GOT3 (cell line): ENCODE data around the gene TOP3B.

Experiments
- DNase-seq: peaks from one replicate; lab custom pipeline; 2025; ENCODE audit warnings: mixed read lengths; lab: John Stamatoyannopoulos, UW

Gene TOP3B

GRCh38 chr22:22010358-22010757 is 27.8 kb upstream of the TOP3B start:
- no peak for DNase-seq

DNA sequence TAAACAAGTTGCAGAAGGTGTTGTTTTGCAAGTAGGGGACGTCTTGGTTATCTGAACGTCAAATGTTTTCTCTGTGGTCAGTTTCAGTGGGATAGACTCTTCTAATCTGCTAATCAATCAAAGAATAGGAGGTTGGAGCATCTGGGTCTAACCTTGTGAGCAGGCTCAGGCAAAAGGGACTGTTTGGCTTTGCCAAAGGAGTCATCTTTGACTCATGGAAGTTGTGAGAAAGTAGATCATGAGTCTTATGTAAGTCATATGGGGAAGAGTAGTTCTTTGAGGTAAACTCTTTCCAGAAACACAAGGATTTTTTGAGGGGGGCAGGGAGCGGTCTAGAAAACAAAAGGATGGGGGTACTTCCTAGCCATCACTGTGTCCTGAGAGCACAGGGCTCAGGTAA is 27.1 kb upstream of the TOP3B start:
- no peak for DNase-seq

- no peak for DNase-seq
These were observed 24.0 kb upstream of the TOP3B start for GRCh38 chr22:22006596-22006990.

DNA sequence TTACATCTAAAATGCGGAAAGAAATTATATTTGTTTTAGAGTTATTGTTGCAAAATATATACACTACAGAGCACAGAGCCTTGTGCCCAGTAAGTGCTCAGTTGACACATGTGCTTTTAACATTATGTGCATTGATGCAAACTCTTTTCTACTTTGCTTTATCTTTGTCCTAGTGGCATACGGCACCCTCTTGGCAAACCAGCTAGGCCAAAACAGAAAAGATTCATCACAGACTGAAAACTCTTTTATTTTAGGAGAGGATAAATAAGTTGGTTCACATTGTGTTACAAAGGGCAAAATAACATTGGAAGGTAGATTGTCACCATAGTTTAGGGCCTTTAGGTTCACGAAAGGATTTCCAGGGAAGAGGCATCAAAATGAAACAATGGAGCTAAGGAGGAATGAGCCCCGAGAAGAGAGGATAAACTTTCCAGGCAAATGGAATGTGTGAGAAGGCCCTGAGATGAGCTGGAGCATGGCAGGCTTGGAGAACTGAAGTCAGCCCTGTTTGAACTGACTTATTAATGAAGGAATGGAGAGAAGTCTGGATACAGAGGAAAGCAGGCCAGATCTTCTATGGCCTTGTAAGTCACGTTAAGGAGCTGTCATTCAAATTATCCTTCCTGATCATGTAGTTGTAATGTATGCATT is 23.5 kb upstream of the TOP3B start:
- no peak for DNase-seq

DNA sequence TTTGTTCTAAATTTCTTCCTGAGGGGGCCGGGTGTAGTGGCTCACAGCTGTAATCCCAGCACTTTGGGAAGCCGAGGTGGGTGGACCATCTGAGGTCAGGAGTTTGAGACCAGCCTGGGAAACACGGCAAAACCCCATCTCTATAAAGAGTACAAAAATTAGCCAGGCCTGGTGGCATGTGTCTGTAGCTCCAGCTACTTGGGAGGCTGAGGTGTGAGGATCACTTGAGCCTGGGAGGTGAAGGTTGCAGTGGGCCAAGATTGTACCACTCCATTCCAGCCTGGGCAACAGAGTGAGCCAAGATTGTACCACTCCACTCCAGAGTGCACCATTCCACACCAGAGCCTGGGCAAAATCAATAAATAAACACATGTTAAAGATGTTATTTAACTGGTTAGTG is 20.6 kb upstream of the TOP3B start:
- DNase-seq = no peak

DNA sequence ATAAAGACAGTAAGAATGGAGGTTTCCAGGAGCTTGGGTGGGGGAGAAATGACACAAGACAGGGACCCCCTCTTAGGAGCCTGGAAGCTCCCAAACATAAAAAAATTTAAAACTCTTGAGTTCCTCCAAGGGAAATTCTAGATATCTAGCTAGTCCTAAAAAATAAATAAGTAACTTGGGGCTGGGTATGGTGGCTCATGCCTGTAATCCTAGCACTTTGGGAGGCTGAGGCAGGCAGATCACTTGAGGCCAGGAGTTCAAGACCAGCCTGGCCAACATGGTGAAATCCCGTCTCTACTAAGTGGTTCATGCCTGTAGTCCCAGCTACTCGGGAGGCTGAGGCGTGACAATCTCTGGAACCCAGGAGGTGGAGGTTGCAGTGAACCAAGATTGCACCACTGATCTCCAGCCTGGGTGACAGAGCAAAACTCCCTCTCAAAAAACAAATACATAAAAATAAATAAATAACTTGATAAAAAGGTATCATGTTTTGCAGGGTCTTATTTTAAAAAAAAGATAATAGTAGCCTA is 20.0 kb upstream of the TOP3B start:
- no peak for DNase-seq

- DNase-seq = no peak
These were observed 19.3 kb upstream of the TOP3B start for GRCh38 chr22:22001664-22002525.

DNA sequence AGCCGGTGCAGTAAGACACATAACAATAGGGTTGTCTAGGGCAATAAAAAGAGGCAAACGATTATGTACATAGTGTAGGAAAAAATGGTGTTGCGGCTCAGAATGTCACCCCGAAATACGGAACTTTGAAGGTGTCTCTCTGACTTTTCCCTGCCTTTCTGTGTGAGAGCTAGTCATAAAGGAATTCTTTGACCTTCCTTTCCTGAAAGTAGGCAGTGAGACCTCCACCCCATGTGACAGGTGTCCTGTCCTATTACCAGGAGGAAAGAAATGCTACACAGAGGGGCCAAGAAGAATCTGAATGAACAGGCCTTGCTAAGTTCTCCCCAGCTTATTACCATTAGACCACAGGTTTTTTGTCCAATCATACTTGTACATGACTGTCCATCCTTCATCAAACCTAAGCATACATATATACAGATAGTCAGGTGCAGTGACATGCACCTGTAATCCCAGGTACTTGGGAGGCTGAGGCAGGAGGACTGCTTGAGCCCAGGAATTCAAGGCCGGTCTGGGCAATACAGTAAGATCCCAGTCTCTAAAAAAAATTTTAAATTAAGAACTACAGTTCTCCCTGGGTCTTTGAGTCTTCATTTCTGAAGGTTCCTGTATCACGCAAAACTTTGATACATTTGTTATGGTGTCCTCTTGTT is 16.1 kb upstream of the TOP3B start:
- DNase-seq = no peak

GRCh38 chr22:21996175-21996720 is 13.7 kb upstream of the TOP3B start:
- no peak for DNase-seq

- DNase-seq = no peak
These were observed 13.1 kb upstream of the TOP3B start for GRCh38 chr22:21995660-21996059.

DNA sequence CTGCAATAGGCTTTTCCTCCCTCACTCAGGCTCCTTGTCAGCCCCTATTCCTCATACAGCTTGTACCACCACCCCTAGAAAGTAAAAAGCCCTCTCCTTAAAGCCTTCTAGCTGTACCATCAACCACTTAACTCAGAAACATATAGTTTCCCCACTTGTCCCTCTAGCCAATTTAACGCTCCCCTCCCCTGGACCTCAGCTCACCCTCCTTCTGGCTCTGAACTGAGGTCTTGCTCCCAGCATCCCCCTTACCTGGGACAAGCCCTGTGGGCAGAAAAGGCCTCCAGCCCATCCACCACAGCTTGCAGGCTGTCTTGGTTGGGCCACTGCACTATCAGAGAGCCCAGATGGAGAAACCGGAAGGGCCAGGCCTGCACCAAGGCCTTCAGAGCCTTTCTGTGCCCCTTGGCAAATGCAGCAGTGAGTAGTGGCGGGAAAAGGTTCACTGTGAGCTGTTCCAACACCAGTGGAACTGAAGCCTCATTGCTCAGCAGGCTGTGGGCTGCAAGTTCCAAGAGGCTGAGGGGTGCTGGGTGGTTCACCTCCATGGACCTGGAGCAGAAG is 12.4 kb upstream of the TOP3B start:
- no peak for DNase-seq

- DNase-seq = no peak
These were observed 10.1 kb upstream of the TOP3B start for GRCh38 chr22:21992593-21993237.

DNA sequence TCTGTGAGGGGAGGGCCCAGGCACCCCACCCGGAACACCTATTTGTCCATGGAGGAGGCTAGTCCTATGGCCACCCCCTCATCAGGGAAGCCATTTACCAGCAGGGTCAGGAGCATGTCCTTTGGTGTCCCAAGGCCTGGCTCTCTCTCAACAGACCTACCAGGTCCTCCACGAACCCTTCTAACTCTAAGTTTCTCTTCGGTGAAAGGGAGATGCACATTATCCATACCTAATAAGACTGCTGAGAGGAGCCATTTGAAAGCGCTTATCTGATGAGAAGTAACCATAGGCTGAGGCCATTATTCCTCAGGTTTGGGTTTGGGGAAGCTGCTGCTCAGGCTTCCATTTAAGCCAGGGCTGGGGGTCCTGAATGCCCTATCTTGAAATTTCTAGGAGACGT is 9.2 kb upstream of the TOP3B start:
- no peak for DNase-seq

DNA sequence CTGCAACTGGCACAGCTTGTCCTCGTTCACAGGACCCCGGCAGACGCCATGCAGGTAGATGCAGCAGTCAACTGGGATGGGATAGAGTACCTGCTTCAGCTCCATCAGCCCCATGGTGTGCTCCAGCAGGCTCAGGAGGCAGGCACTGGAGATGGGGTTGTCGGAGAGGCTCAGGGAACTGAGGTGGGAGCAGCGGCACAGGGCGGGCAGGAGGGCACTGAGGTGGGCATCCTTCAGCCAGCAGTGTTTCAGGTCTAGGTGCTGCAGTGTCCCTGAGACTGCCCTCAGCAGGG is 8.7 kb upstream of the TOP3B start:
- no peak for DNase-seq

DNA sequence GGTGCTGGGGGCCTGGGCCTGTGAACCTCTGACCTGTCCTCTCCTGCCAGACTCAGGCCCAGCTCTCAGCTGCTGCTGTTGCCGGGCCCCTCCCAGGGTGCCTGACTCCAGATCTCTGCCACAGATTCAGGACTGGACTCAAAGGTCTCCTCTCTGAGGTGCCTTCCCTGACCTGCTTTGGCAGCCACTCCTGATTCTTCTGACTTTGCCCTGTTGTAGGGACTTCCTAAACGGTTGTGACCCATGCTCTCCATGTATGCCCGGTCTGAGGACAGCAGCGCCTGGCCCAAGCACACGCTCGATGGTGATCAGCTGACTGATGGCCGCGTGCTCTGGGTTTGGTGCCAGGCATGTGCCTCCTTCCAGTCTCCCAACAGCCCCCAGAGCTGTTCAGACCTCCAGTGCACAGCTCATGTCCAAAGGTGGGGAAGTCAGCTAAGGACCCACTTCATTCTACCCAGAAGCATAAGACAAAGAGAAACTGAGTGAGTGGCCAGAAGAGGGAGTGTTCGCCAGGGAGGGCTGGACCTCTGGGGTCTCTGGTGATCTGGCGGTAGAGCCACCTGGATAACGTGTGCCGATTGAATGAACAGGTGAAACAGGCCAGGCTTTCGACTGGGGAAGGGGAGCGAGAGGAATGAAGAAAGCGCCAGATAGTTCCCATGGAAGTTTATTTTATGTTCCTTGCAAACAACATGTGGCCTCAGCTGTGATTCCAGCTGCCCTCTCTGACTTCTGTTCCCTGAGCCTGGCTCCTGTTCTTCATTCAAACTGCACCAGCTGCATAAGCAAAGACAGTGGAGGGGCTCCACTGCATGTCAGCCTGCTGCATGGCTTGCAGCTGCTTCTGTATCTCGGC is 8.1 kb upstream of the TOP3B start:
- no peak for DNase-seq

DNA sequence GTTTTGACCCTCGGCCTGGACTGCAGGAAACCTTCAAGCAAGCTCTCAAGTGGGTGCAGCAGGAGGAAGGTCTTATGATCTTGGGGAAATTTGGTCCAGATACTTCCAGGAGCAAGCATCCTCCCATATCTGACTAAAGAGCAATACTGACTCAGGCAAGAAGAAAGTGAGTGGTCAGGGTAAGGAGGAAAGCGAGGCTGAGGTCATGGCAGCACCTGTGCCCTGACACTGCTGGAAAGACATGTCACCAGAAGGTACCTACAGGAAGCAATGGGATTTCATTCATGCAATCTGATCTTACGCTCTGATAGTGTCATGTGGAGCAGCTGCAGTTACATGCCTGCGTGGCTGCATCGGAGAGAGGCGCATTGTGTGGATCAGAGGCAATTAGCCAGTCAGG is 6.5 kb upstream of the TOP3B start:
- no peak for DNase-seq

GRCh38 chr22:21985214-21985613 is 2.6 kb upstream of the TOP3B start:
- DNase-seq = no peak

- no peak for DNase-seq
These were observed 2.2 kb upstream of the TOP3B start for GRCh38 chr22:21984793-21985192.

DNA sequence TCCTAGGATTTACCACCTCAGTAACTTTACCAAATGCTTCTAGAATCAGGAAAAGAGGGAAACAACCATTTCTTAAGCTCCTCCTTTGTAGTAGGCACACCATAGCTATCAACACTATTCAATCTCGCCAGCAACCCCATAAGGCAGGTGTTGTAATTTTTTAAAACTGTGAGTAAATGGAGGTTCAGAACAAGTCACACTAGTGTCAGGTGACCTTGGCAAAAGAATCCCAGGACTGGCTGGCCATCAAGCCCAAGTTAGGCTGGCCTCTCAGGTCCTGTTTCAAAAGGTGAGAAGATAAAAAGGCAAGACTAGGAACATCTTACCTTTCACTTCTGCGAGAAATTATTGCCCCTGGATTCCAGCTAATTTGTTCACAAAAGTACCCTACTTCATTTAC is 713 bp downstream of the TOP3B start:
- no peak for DNase-seq

DNA sequence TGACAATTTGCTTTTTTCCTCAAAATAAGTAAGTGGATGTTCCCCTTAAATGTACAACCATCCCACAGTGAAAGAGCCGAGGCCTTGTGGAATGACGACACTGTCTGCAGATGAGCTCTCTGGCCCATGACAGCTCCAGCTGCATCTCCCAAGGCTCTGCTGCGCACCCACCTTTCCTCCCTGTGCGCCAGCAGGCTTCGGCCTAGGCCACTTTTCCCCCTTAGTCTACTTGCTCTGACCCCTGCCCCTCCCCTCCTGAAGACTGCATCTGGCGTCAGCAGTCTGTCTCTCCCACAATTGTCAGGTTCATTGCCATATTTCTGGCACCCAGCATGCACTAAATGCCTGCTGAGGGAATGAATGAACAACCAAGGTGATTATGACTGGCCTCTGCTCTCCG is 2.0 kb downstream of the TOP3B start:
- DNase-seq = no peak
